H9 (cell line): ENCODE results near the gene GCHFR. TPM values are rescaled to one million over a fixed set of nuclear protein-coding genes. Genes with fewer than 3 reads are reported as not detected.

Experiments used
- DNase-seq: peaks from one replicate; pipeline ENCODE4 v3.0.0-alpha.2; 2017
- H2AFZ ChIP-seq: one replicate; pipeline ENCODE4 v1.6.1; 2013; ENCODE audit warnings: mild to moderate bottlenecking, low read length, control low read depth, moderate library complexity
- H2AK5ac ChIP-seq: 2 replicates; pipeline ENCODE4 v1.6.1; 2013; ENCODE audit warnings: low read length, control low read depth, mixed read lengths; ENCODE audit not compliant: insufficient read length
- H2BK120ac ChIP-seq: one replicate; pipeline ENCODE4 v1.6.1; 2013; ENCODE audit warnings: low read depth, mild to moderate bottlenecking, low read length, control low read depth, inconsistent platforms; ENCODE audit not compliant: poor library complexity, severe bottlenecking
- H2BK12ac ChIP-seq: 2 replicates; pipeline ENCODE4 v1.6.1; 2013; ENCODE audit warnings: low read length, control low read depth, mixed read lengths, low read depth; ENCODE audit not compliant: insufficient read length
- H2BK15ac ChIP-seq: 2 replicates; pipeline ENCODE4 v1.6.1; 2013; ENCODE audit warnings: low read depth, low read length, control low read depth
- H2BK20ac ChIP-seq: one replicate; pipeline ENCODE4 v1.6.1; 2013; ENCODE audit warnings: low read depth, mild to moderate bottlenecking, low read length, control low read depth, inconsistent platforms; ENCODE audit not compliant: poor library complexity, severe bottlenecking
- H2BK5ac ChIP-seq: 2 replicates; pipeline ENCODE4 v1.6.1; 2013; ENCODE audit warnings: low read length, control low read depth, mixed read lengths; ENCODE audit not compliant: insufficient read length
- H3K14ac ChIP-seq: 2 replicates; pipeline ENCODE4 v1.6.1; 2013; ENCODE audit warnings: low read length, control low read depth; ENCODE audit not compliant: insufficient read depth
- H3K18ac ChIP-seq: 2 replicates; pipeline ENCODE4 v1.6.1; 2013; ENCODE audit warnings: low read depth, mild to moderate bottlenecking, mixed read lengths, low read length, control low read depth; ENCODE audit not compliant: insufficient read length
- H3K23ac ChIP-seq: 2 replicates; pipeline ENCODE4 v1.6.1; 2013; ENCODE audit warnings: low read length, control low read depth, mixed read lengths, low read depth; ENCODE audit not compliant: insufficient read length
- H3K23me2 ChIP-seq: 2 replicates; pipeline ENCODE4 v1.6.1; 2013; ENCODE audit warnings: low read depth, mild to moderate bottlenecking, mixed read lengths, low read length, control low read depth; ENCODE audit not compliant: insufficient read length, poor library complexity, severe bottlenecking
- H3K27ac ChIP-seq: 2 replicates; pipeline ENCODE4 v1.5.1; 2013; ENCODE audit warnings: low read length, control low read depth, mixed read lengths, low read depth; ENCODE audit not compliant: insufficient read length
- H3K27me3 ChIP-seq: 2 replicates; pipeline ENCODE4 v1.6.1; 2013; ENCODE audit warnings: low read length, control low read depth, inconsistent platforms; ENCODE audit not compliant: insufficient read depth
- H3K4ac ChIP-seq: 2 replicates; pipeline ENCODE4 v1.6.1; 2013; ENCODE audit warnings: low read depth, mild to moderate bottlenecking, control low read depth, inconsistent platforms, low read length, moderate library complexity
- H3K4me1 ChIP-seq: 2 replicates; pipeline ENCODE4 v1.6.1; 2013; ENCODE audit warnings: low read length, control low read depth, inconsistent platforms; ENCODE audit not compliant: insufficient read depth
- H3K4me2 ChIP-seq: 2 replicates; pipeline ENCODE4 v1.6.1; 2013; ENCODE audit warnings: low read length, control low read depth, mixed read lengths; ENCODE audit not compliant: insufficient read length, insufficient read depth
- H3K56ac ChIP-seq: 2 replicates; pipeline ENCODE4 v1.6.1; 2013; ENCODE audit warnings: low read depth, mild to moderate bottlenecking, mixed read lengths, low read length, control low read depth; ENCODE audit not compliant: insufficient read length
- H3K79me1 ChIP-seq: 2 replicates; pipeline ENCODE4 v1.6.1; 2013; ENCODE audit warnings: low read depth, mild to moderate bottlenecking, moderate library complexity, low read length, control low read depth, inconsistent platforms; ENCODE audit not compliant: insufficient read depth, poor library complexity, severe bottlenecking
- H3K79me2 ChIP-seq: 2 replicates; pipeline ENCODE4 v1.6.1; 2013; ENCODE audit warnings: low read length, control low read depth, inconsistent platforms; ENCODE audit not compliant: insufficient read depth
- H3K9ac ChIP-seq: 2 replicates; pipeline ENCODE4 v1.6.1; 2013; ENCODE audit warnings: low read length, control low read depth, mixed read lengths; ENCODE audit not compliant: insufficient read length; ENCODE audit errors: extremely low read depth
- H3K9me3 ChIP-seq: one replicate; pipeline ENCODE4 v1.6.1; 2013; ENCODE audit warnings: low read depth, low read length, inconsistent platforms; ENCODE audit not compliant: control insufficient read depth
- H3T11ph ChIP-seq: one replicate; pipeline ENCODE4 v1.6.1; 2013; ENCODE audit warnings: mild to moderate bottlenecking, low read length, control low read depth, inconsistent platforms
- H4K20me1 ChIP-seq: one replicate; pipeline ENCODE4 v1.6.1; 2013; ENCODE audit not compliant: control insufficient read depth, insufficient read length, insufficient read depth
- H4K5ac ChIP-seq: 2 replicates; pipeline ENCODE4 v1.6.1; 2013; ENCODE audit warnings: low read depth, mild to moderate bottlenecking, mixed read lengths, low read length, control low read depth; ENCODE audit not compliant: insufficient read length
- H4K8ac ChIP-seq: replicated peaks from 2 replicates; pipeline ENCODE4 v1.6.1; 2013; ENCODE audit warnings: low read length, control low read depth, mixed read lengths, low read depth; ENCODE audit not compliant: insufficient read length
- H4K91ac ChIP-seq: 2 replicates; pipeline ENCODE4 v1.6.1; 2013; ENCODE audit warnings: low read depth, mild to moderate bottlenecking, moderate library complexity, mixed read lengths, low read length, control low read depth; ENCODE audit not compliant: insufficient read length
- H3K27ac Mint-ChIP-seq, 3 experiments: 2 replicates in 2 of 3; 3 replicates in 1 of 3; pipeline ENCODE4 v1.8.0; 2020 to 2021; ENCODE audit warnings: mixed read lengths in 3 of 3, mild to moderate bottlenecking in 1 of 3, moderate library complexity in 1 of 3
- H3K27me3 Mint-ChIP-seq: 2 replicates; pipeline ENCODE4 v1.8.0; 2021; ENCODE audit warnings: low read depth, mild to moderate bottlenecking, moderate library complexity, mixed read lengths
- H3K36me3 Mint-ChIP-seq, 3 experiments: 2 replicates in 2 of 3; 3 replicates in 1 of 3; pipeline ENCODE4 v1.8.0; 2020 to 2021; ENCODE audit warnings: low read depth in 3 of 3, mixed read lengths in 3 of 3; ENCODE audit not compliant: insufficient read depth in 1 of 3
- H3K4me1 Mint-ChIP-seq, 2 experiments: 2 replicates each; pipeline ENCODE4 v1.8.0; 2020; ENCODE audit warnings: mixed read lengths in 2 of 2
- H3K4me3 Mint-ChIP-seq, 2 experiments: 2 replicates in 1 of 2; 3 replicates in 1 of 2; pipeline ENCODE4 v1.8.0; 2020 to 2021; ENCODE audit warnings: mild to moderate bottlenecking in 2 of 2, mixed read lengths in 2 of 2, moderate library complexity in 1 of 2
- H3K9me3 Mint-ChIP-seq, 2 experiments: 2 replicates in 1 of 2; 3 replicates in 1 of 2; pipeline ENCODE4 v1.8.0; 2020; ENCODE audit warnings: mild to moderate bottlenecking in 2 of 2, mixed read lengths in 2 of 2, moderate library complexity in 1 of 2
- CTCF ChIP-seq: fragments of 200-600 bp; sonication (generic); conservative IDR thresholded peaks from 3 replicates; pipeline ENCODE4 v1.8.0; 2021; ENCODE audit warnings: antibody characterized with exemption, mild to moderate bottlenecking
- WGBS: extraction: QIAGEN DNeasy Blood & Tissue Kit; methylation state at CpG from one replicate; pipeline ENCODE4 v1.1.7; 2013; ENCODE audit warnings: missing lambda C conversion rate, low lambda C conversion rate, mixed read lengths; ENCODE audit not compliant: insufficient read length; ENCODE audit errors: extremely low coverage; 5-methylcytosine and 5-hydroxymethylcytosine counted together
- total RNA-seq: library from RNA; stranded (reverse); gene quantifications from 2 replicates; pipeline ENCODE4 v1.2.1, GENCODE V29; 2021

GCHFR gene
- total RNA-seq, 1 experiment from 2014 or later: 37.0 TPM

GRCh38 chr15:40793216-40793989 is 29.5 kb downstream of the GCHFR start:
- Mint-ChIP-seq H3K36me3 (peaks cover 10 to 14% (median 13%) of the 10 kb centered on the region in 3 experiments; a peak in 5 of 7 replicates), H3K27me3 (no peaks in the 10 kb centered on the region), H3K4me1 (peaks cover 25 to 33% of the 10 kb centered on the region in 2 experiments), H3K27ac (peak overlapping the region in 1 of 3 experiments; percentile 8; a peak in 2 of 7 replicates), H3K4me3 (no peak overlapping the region), H3K9me3 (no peaks in the 10 kb centered on the region)
- Histone ChIP-seq H3K23me2 (no peaks in the 10 kb centered on the region), H3K14ac (no peak overlapping the region), H3K9me3 (no peaks in the 10 kb centered on the region), H3K4ac (no peak overlapping the region), H2BK12ac (no peak overlapping the region), H3K9ac (no peak overlapping the region), H3T11ph (no peak overlapping the region), H2BK15ac (no peak overlapping the region), H2AK5ac (no peak overlapping the region), H2BK20ac (no peak overlapping the region), H4K5ac (no peak overlapping the region), H4K20me1 (no peaks in the 10 kb centered on the region), H3K79me1 (peaks cover 4% of the 10 kb centered on the region), H4K8ac (no peak overlapping the region), H2BK5ac (no peak overlapping the region), H2AFZ (no peak overlapping the region), H3K4me2 (no peak overlapping the region), H3K27ac (no peak overlapping the region), H3K4me1 (peaks cover 5% of the 10 kb centered on the region; the same call in 1 of the 2 replicates), H4K91ac (no peak overlapping the region), H3K27me3 (no peaks in the 10 kb centered on the region), H2BK120ac (no peak overlapping the region), H3K79me2 (no peaks in the 10 kb centered on the region), H3K23ac (no peak overlapping the region), H3K18ac (no peak overlapping the region), H3K56ac (no peak overlapping the region)
- no peak for TF ChIP-seq CTCF
- no CpG with 5 or more reads among the region's 9 CpGs for WGBS
- no peak for DNase-seq
